A549 treated with Hydrocortisone at 1 μM for 4 hours (cell line): Measurements from ENCODE around the gene PWP2. TPM values are rescaled to one million over a fixed set of nuclear protein-coding genes. Genes with fewer than 3 reads are reported as not detected.

Experiments used
- total RNA-seq: library from RNA; stranded (reverse); fragments of 200-300 nt; extraction: Qiagen RNA extraction; gene quantifications from 5 replicates; pipeline ENCODE4 v1.2.3, GENCODE V29; 2022

PWP2 gene
- 1.0 to 3.2 TPM (median 1.3 TPM) in 5 replicates for total RNA-seq

GRCh38 chr21:44107026-44107501 is at the start of gene PWP2:
Gene PWP2 (plus strand): TSS chr21:44107399. CDS start chr21:44107417, 18 bp downstream.

Other genes with a start within 250 kb of the PWP2 start
- gene AGPAT3, start 242.2 kb upstream of the PWP2 start, total RNA-seq: 20.8 to 28.4 TPM (median 25.8 TPM) in 5 replicates
- 15.4 to 19.8 TPM (median 18.2 TPM) in 5 replicates for gene TRAPPC10, start 95.1 kb upstream of the PWP2 start, total RNA-seq
- gene GATD3, start 26.3 kb downstream of the PWP2 start, total RNA-seq: 1.6 to 5.0 TPM (median 3.4 TPM) in 5 replicates
- gene ICOSLG, start 133.5 kb downstream of the PWP2 start, total RNA-seq: 3.8 to 4.5 TPM (median 4.2 TPM) in 5 replicates
- gene DNMT3L, start 154.5 kb downstream of the PWP2 start, total RNA-seq: 0.07 TPM in 1 of 5 replicates, not detected in the others
- not detected in 5 replicates for gene AIRE, start 178.5 kb downstream of the PWP2 start, total RNA-seq
- gene PFKL, start 192.7 kb downstream of the PWP2 start, total RNA-seq: 44.1 to 61.1 TPM (median 47.5 TPM) in 5 replicates
- 5.9 to 8.9 TPM (median 7.9 TPM) in 5 replicates for gene CFAP410, start 232.0 kb downstream of the PWP2 start, total RNA-seq
- gene TRPM2, start 246.2 kb downstream of the PWP2 start, total RNA-seq: 6.7 to 10.5 TPM (median 8.3 TPM) in 5 replicates